NOMO-1 treated with DMSO at 0.1 percent for 48 hours (cell line): ENCODE results near the gene GPATCH2L.
A peak's percentile ranks its signal among the peaks of the same experiment; 100 is the strongest.

Experiments used
- DNase-seq: peaks from one replicate; lab custom pipeline; 2025; ENCODE audit not compliant: unreplicated experiment; lab: John Stamatoyannopoulos, UW

Gene GPATCH2L

DNA sequence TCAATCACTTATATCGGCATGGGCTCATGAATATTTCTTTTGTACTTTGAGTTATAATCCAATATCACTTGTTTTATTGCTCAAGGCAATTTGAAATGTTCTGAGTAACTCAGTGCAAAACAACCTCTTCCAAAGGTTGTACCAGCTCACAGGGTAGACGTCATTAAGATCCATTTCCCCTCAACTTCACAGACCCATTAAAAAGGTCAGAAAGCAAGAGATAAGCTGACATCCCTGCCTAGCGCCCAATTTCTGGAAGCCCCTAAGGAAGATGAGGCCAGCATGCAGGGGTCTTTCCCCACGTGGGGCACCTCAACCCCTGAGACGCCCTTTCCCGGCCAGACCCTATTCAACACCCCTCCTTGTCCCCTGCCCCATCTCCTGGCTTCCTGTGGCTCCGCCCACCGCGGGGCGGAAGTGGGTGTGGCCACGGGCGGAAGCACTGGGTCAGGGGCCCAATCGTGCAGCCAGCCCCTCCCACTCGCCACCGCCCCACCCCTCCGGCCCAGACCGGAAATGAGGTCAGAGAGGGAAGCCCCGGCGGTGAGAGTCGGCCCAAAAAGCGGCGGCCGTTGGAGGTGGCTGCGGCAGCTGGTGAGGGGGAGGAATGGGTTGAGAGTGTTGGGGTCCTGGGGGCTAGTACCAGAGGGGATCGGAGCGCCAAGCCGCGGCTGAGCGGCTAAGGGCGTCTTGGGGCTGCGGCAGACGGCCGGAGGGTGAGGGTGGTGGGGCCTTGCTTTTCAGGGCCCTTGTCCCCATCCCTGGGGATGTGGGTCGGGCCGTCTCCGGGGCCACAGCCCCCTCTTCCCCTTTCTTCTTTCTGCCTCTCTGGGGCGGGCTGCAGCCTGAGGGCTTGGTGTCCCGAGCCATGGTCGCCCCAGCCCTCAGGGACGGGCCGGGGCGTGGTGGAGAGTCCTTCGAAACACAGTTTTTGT lies at the start of gene GPATCH2L:
Gene GPATCH2L (plus strand): TSS at position 525 of the 935 bp plus-strand sequence. CDS start 2,442 bp downstream, outside the sequence.
- DNase-seq, result peak; percentile 83

- DNase-seq, result no peak
Observed at GRCh38 chr14:76104802-76105355, 46.8 kb upstream of the GPATCH2L start.

DNA sequence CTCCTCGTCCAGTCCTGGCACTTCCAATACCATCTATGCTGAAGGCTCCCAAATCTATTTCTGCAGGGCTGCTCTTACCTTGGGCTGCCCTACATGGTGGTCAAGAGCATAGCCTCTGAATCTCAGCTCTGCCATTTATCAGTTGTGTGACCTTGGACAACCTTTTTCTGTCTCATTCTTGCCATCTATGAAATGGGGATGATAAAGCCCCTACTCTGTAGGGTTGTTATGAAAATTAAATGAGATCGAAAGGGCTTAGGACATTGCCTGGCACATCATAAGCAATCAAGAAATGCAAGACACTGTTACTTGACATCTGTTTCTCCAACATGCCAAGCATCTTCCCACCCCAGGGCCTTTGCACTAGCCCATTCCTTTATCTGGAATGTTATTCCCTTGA lies 45.5 kb upstream of the GPATCH2L start:
- no peak for DNase-seq

- DNase-seq, result no peak
Observed at GRCh38 chr14:76109087-76109880, 42.4 kb upstream of the GPATCH2L start.

- no peak for DNase-seq
Observed at GRCh38 chr14:76112889-76113624, 38.7 kb upstream of the GPATCH2L start.

DNA sequence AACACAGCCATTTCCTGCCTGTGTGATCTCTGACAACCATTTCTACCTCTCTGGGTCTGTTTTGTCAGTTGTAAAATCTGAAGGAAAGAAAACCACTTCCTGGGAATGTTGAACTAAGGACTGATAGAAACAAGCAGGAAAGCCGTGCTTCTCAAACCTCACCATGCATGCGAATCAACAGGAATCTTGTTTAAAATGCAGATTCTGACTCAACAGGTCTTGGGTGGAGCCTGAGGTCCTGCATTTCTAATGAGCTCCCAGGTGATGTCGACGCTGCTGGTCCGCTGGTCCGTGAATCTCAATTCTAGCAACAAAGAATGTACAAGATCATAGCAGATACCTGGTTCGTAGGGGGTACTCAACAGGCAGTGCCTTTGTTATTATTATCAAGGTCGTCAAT lies 38.0 kb upstream of the GPATCH2L start:
- no peak for DNase-seq

DNA sequence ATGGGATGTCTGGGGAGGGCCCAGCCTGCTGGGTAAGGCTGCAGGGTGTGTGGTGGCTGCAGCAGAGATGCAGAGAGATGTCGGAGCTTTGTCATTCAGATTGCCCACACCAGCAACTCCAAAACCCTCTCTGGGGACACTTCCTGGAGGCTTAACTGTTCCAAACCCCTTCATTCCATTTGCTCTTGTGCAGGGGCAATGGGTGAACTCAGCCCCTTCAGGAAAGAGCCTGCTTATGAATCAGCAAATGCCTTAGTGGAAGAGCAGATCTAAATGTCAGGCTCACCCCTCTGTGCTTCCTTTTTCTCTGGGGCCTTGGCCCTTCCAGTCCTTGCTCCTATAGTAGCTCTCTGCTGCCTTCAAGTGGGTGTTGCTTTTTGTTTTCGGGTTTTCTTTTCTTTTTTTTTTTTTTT lies 36.7 kb upstream of the GPATCH2L start:
- DNase-seq, result no peak

- DNase-seq, result no peak
Observed at GRCh38 chr14:76117789-76118484, 33.8 kb upstream of the GPATCH2L start.

DNA sequence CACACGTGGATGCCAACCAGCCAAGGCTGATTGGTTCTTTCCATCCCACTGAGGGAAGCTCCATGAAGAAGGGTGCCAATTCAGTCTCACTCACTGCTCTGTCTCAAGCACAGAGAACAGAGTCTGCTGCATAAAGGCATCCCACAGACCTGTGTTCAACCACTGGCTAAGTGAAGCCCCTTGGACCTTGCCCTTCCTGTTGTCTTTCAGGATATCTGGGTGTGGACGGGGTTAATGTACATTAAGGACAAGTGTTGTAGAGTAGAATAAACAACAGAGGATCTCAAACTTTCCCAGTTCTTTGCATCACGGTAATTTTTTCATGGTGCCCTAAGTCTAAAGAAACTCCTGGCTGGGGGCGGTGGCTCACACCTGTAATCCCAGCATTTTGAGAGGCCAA lies 33.1 kb upstream of the GPATCH2L start:
- no peak for DNase-seq

DNA sequence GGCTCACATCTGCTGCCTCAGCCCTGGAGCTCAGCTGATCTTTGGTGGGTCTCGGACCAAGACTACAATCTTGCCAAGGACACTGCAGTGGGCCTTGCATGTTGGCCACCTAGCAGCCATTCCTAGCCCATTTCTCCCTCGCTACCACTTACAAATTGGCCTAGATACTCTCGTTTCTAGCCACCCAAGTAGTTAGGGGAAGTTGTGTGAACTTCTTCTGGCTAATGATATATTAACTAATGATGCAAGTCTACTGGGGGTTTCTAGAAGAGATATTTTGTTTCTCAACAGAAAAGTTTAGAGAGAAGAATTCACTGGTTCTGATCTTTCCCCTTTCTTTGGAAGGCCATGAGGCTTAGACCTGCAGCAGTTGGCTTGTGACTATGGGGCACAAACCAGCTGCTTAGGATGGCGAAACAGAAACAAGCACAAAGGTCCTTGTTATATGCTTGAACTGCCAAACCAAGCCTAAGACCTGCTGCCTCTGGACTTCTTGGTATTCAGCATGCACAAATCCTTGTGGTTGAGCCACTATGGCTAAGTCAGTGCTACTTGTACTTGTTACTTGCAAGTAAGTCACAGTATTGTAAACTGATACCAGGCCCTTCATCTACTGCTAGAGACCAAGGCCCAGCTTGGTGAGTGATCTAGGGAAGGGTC lies 30.5 kb upstream of the GPATCH2L start:
- peak; percentile 25 for DNase-seq

DNA sequence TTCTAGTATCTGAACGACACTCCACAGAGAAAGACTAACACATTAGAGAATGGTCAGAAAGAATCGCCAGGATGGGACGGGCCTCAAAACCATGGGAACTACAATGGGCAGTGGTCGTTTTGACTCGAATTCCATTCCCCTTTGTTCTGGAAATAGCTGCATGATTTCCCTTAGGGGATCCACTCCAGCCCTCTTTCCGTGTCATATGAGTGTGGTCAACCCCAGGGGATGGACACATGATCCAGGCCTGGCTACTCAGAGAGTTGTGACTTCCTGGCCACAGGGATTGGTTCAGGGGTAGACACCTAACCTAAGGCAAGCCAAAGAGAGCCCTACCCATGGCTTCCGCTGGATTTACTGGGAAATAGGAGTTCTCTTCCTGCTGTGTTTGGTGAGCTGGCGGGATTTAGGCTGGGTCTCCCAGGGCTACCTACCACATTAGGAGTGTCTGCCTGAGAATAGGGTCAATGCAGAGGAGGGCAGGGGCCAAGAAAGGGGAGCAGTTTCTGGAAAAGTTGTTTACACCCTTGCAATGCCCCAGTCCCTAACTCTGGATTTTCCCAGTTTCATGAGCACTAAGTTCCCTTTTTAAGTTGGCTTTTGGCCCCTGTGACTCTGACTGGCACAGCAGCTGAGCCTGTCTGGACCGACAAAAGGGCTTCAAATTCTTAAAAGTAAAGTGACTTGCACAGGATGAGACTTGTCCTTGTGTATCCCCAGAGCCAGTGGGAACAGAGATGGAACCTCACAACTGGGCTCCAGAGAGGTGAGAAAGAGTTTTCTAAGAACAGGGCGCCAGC lies 28.1 kb upstream of the GPATCH2L start:
- no peak for DNase-seq

DNA sequence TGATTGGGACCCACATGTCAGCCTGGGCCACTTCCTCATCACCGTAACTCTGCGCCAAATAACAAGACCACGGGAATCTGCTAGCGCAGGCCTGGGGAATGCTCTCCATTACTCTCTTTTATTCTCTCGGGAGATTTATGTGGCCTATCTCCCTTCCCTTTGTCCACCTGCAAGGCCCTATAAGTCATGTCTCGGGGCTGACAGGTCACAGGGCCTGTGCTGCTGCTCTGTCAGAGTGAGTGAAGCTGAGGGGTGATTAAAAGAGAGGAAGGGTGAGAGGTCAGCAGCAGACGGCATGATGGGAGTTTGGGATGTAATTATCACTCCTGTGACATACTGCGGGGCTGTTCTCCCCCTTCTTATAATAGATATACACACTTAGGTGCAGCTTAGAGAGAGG lies 26.2 kb upstream of the GPATCH2L start:
- DNase-seq, result no peak

DNA sequence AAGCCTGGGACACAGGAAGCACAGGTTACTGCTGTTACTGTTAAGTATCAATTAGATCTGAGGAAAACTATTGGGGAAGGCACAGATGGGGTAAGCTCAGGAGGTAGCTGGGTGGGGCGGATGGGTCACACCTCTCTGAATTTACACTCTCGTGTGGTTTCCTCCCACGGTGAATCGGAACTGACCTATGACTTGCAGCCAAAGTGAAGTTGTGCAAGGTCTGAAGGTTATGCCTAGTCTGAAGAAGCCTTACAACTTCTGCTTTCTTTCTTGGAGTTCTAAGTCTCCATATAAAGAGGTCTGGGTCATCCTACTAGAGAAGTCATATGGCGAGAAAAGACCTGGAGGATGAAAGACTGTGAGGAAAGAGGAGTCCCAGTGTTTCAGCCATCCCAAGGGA lies 25.6 kb upstream of the GPATCH2L start:
- DNase-seq, result peak; percentile 89

DNA sequence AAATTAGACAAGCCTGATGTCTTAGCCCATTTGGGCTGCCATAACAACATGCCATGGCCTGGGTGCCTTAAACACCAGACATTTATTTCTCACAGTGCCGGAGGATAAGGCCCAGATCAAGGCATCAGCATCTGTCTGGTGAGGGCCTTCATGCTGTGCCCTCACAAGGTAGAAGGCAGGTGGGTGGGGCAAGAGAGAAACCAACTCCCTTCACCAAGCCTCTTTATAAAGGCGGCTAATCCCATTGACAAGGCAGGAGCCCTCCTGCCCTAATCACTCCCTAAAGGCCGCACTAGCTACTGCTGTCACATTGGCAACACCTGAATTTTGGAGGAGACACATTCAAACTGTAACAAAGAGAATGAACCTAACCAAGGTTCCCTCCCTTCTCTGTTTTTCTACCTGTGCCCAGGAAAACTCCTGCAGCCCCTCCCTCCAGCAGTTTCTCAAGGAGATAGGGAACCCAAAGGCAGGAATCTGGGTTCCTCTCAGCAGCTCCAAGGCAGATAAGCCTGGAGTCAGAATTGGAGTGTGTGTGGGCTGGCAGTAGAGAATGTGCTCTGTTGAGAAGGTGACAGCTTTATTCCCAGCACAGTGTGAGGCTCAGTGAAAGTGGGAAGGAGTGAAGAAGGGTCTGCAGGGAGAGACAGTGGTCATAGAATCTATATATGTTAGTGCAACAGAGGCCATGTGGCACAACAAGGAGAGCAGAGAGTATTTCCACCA lies 21.7 kb upstream of the GPATCH2L start:
- no peak for DNase-seq

DNA sequence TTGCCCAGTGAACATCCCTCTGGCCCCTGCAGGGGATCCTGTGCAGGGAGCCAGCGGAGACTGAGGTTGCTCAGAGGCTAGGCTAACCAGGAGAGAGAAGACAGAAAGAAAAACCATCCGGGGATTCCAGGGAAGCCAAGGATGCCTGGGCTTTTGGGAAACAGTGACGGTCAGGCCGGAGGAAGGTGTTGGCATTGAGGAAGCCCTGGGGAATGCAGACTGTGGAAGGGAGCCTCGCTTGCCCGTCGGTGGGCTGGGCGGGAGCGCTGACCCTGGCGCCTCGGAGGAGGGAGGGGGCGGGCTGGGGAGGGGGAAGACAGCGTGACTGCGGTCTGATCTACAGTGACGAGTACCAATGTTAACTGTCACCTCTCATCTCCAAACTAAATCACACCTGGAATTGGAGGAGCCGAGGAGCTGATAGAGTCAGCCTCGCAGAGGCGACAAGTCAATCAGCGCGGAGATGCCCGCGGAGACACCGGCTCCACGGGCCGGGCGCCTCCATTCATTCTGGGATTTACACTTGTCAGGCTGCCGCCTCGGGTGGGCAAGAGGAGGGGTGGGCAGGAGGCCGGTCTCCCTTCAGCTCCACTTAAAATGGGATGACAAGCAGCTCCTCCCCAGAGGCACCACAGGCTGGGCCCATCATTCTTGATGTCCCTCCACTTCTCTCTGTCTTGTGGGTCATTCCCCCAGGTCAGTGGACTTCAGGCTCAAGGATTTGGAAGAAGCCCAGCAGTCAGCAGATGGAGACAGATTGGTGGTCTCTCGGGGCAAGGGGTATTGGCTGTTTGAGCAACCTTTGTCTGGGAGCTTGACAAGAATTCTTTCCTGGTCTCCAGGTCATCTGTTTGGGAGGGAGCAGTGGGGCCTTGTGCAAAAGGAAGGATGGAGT lies 20.4 kb upstream of the GPATCH2L start:
- no peak for DNase-seq

DNA sequence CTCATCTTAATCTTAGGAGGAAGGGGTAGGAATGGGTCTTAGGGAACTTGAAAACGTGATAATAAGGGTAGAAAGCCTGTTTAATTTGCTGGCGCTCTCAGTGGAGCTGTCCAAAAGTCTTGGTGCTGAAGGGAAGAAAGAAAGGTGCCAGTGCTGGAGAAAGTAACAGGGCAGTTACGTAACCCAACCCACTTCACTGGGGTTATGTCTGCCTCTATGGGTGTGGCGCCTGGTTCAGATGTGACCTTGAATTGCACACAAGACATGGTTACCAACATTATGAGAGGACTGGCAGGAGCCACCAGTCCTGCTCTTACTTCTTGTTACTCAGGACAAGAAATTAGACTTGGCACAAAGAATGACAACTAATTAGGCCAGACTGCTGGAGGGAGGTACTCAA lies 18.6 kb upstream of the GPATCH2L start:
- DNase-seq, result peak; percentile 55

DNA sequence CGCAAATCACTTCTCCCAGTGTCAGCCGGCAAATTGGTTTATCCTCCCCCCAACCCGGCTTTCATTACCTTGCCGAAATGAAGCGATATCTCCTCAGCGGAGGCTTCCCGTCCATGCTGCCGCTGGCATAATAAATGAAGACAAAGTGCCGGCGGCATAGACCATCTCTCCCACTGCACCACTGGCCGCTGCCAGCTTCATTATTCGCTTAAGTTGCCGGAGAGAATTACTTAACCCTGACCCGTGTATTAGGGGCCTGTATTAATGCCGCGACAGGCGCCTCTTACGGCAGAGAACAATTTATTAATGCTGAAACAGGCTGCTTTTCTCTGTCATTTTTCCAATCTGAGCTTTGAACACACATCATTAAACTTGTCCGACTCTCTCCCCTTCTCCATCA lies 17.5 kb upstream of the GPATCH2L start:
- DNase-seq, result no peak
